ENCODE results near the gene KCNK2.

KCNK2 gene

GRCh38 chr1:215262106-215262505, 179.6 kb downstream of the KCNK2 start:
- TF ChIP-seq POLR2AphosphoS5 (IDR thresholded peaks at IDR 0.05; ENCODE audit: low read depth) (no peak), SPI1 (IDR thresholded peaks at IDR 0.05; ENCODE audit: borderline replicate concordance, low read depth) (no peak), REST (IDR thresholded peaks at IDR 0.05; ENCODE audit: insufficient replicate concordance, low read depth) (no peak), GABPA (IDR thresholded peaks at IDR 0.05; ENCODE audit: low read depth) (no peak), CTCF (IDR thresholded peaks at IDR 0.05; ENCODE audit: insufficient read depth, low read length) (no peak)
- no peaks in the 10 kb centered on the region for H3K27me3 ChIP-seq (ENCODE audit: insufficient read depth, poor library complexity, severe bottlenecking)
- no peak for DNase-seq (ENCODE audit: low read depth in 1 of 2, low spot score in 1 of 2)
- no peak overlapping the region for H3K27ac ChIP-seq (replicated peaks)
- no peak overlapping the region for H3K4me3 ChIP-seq (replicated peaks; ENCODE audit: insufficient read depth, low read length)

- no peak for TF ChIP-seq POLR2AphosphoS5 (IDR thresholded peaks at IDR 0.05; ENCODE audit: low read depth)
- no peak for TF ChIP-seq GABPA (IDR thresholded peaks at IDR 0.05; ENCODE audit: low read depth)
- no peak for TF ChIP-seq SPI1 (IDR thresholded peaks at IDR 0.05; ENCODE audit: borderline replicate concordance, low read depth)
- no peak for TF ChIP-seq CTCF (IDR thresholded peaks at IDR 0.05; ENCODE audit: insufficient read depth, low read length)
- no peak for TF ChIP-seq REST (IDR thresholded peaks at IDR 0.05; ENCODE audit: insufficient replicate concordance, low read depth)
- no peak overlapping the region for H3K27ac ChIP-seq (replicated peaks)
- DNase-seq (ENCODE audit: low read depth in 1 of 2, low spot score in 1 of 2) = no peak
- no peaks in the 10 kb centered on the region for H3K27me3 ChIP-seq (ENCODE audit: insufficient read depth, poor library complexity, severe bottlenecking)
- H3K4me3 ChIP-seq (replicated peaks; ENCODE audit: insufficient read depth, low read length) = no peak overlapping the region
Observed at GRCh38 chr1:215263636-215264035, 181.1 kb downstream of the KCNK2 start.

- TF ChIP-seq SPI1 (IDR thresholded peaks at IDR 0.05; ENCODE audit: borderline replicate concordance, low read depth) = no peak
- no peak for TF ChIP-seq GABPA (IDR thresholded peaks at IDR 0.05; ENCODE audit: low read depth)
- Histone ChIP-seq H3K27ac (replicated peaks) (no peak overlapping the region), H3K27me3 (ENCODE audit: insufficient read depth, poor library complexity, severe bottlenecking) (no peaks in the 10 kb centered on the region), H3K4me3 (replicated peaks; ENCODE audit: insufficient read depth, low read length) (no peak overlapping the region)
- DNase-seq (ENCODE audit: low read depth in 1 of 2, low spot score in 1 of 2) = no peak
Observed at GRCh38 chr1:215264649-215265048, 182.1 kb downstream of the KCNK2 start.

GRCh38 chr1:215267495-215267894, 185.0 kb downstream of the KCNK2 start:
- H3K27ac ChIP-seq (replicated peaks) = no peak overlapping the region
- no peak for DNase-seq (ENCODE audit: low read depth in 1 of 2, low spot score in 1 of 2)
- no peaks in the 10 kb centered on the region for H3K27me3 ChIP-seq (ENCODE audit: insufficient read depth, poor library complexity, severe bottlenecking)
- H3K4me3 ChIP-seq (replicated peaks; ENCODE audit: insufficient read depth, low read length) = no peak overlapping the region
- TF ChIP-seq CTCF (IDR thresholded peaks at IDR 0.05; ENCODE audit: insufficient read depth, low read length) (no peak), REST (IDR thresholded peaks at IDR 0.05; ENCODE audit: insufficient replicate concordance, low read depth) (no peak), SPI1 (IDR thresholded peaks at IDR 0.05; ENCODE audit: borderline replicate concordance, low read depth) (no peak), GABPA (IDR thresholded peaks at IDR 0.05; ENCODE audit: low read depth) (no peak), POLR2AphosphoS5 (IDR thresholded peaks at IDR 0.05; ENCODE audit: low read depth) (no peak)
